Vagina (tissue), 2 donors: ENCODE measurements around the gene LRRC8A. TPM values are rescaled to one million over a fixed set of nuclear protein-coding genes. Genes with fewer than 3 reads are reported as not detected.
"Not testable (repeated sequence)": the region's sequence is repeated elsewhere in the genome, so short reads cannot be mapped to it uniquely, and the experiment has no call there.

Experiments used
- DNase-seq, 2 donors: peaks; one replicate each; pipeline ENCODE4 v3.0.0-alpha.2; 2017; ENCODE audit errors: extremely low spot score in 2 of 2
- H3K27ac ChIP-seq: fragments of 200-600 bp; sonication (generic); one replicate; pipeline ENCODE4 v1.5.1; 2019
- H3K27me3 ChIP-seq: fragments of 200-600 bp; sonication (generic); one replicate; pipeline ENCODE4 v1.5.1; 2019
- H3K36me3 ChIP-seq, 2 donors: fragments of 200-600 bp; sonication (generic); one replicate each; pipeline ENCODE4 v1.5.1; 2017 to 2019
- H3K4me1 ChIP-seq: fragments of 200-600 bp; sonication (generic); one replicate; pipeline ENCODE4 v1.5.1; 2019
- H3K4me3 ChIP-seq, 2 donors: fragments of 200-600 bp; sonication (generic); 1 replicate in 1 of 2; 2 replicates in 1 of 2; pipeline ENCODE4 v1.5.1; 2016 to 2019
- H3K9me3 ChIP-seq: fragments of 200-600 bp; sonication (generic); one replicate; pipeline ENCODE4 v1.5.1; 2019
- POLR2A ChIP-seq, 2 donors: fragments of 450-650 bp; IDR thresholded peaks; one replicate each; pipeline ENCODE4 v1.6.1; 2017; ENCODE audit warnings: antibody characterized with exemption in 2 of 2, mild to moderate bottlenecking in 2 of 2, moderate library complexity in 2 of 2
- POLR2AphosphoS5 ChIP-seq, 2 donors: sonication (generic); formaldehyde crosslinking; IDR thresholded peaks; one replicate each; pipeline ENCODE4 v1.9.0; 2017; ENCODE audit warnings: antibody characterized with exemption in 2 of 2, mild to moderate bottlenecking in 2 of 2, low read depth in 1 of 2; ENCODE audit not compliant: insufficient read depth in 1 of 2
- intact Hi-C: fragments of 100-400 bp; cut with DNase I; formaldehyde crosslinking; loops from one replicate; pipeline ENCODE4 v1.15.1; 2023
- total RNA-seq: library from RNA; depleted of rRNA; stranded (reverse); fragments of >200 nt; gene quantifications from one replicate; pipeline ENCODE4 v1.2.3, GENCODE V29; 2016
- TF ChIP-seq, protein P1 (sequence below), 3 experiments: fragments of 450-650 bp in 2 of 3; fragments of 200-600 bp in 1 of 3; sonication (generic) in 1 of 3; IDR thresholded peaks; one replicate each; pipeline ENCODE4 v1.5.1; 2017 to 2019; ENCODE audit warnings: antibody characterized with exemption in 3 of 3, mild to moderate bottlenecking in 2 of 3, moderate library complexity in 2 of 3

LRRC8A gene
- total RNA-seq, 1 donor from 2014 or later, result 110 TPM

DNA sequence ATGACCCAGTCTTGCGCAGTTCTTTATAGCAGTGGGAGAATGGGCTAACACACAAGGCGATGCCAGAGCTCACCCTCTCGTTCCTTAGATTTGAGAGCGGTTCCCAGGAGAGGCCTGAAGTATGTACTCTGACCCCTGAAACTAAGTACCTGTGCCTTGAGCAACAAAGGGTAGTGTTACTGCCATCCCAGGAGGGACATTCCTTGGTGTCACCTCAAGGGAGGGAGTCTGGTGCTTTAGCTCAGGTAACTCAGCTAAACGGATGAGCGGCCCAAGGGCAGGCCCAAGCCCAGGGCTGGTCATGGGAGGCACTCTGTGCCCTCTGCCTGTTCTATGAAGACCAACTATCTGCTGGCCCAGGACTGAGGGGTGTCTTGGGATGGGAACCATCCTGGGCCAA lies 20.4 kb upstream of the LRRC8A start:
- Histone ChIP-seq H3K36me3 (no peaks in the 10 kb centered on the region), H3K27me3 (no peaks in the 10 kb centered on the region), H3K4me3 (no peak overlapping the region), H3K9me3 (no peaks in the 10 kb centered on the region), H3K27ac (no peak overlapping the region), H3K4me1 (peaks cover 30% of the 10 kb centered on the region)
- DNase-seq, result no peak
- intact Hi-C loops, result loop anchor here (5.0 kb wide), 1 partner anchor 66 kb away; no protein-coding TSS in a partner anchor
- TF ChIP-seq POLR2AphosphoS5 (IDR thresholded peaks at IDR 0.05; ENCODE audit: insufficient read depth in 1 of 2, low read depth in 1 of 2), result no peak

DNA sequence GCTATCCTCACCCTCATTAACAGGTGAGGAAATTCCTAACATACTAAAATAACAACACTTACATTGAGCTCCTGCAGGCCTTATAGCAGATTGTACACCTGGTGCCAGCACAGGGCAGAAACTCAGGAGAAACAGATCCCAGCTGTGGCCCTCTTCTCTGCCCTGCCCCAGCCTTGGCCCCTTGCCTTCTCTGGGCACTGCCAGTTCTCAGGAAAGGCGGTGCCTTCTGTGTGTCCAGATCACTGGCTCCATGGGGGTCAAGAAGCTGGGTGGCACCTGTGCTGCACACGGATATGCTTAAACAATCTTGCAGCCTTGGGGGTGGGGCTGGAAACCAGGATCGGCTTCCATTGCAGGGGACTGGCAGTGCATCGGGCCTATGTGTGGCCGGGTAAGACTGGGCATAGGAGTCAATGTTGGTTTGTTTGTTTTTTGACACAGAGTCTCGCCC lies 19.5 kb upstream of the LRRC8A start:
- Histone ChIP-seq H3K27ac (peak overlapping the region; percentile 20), H3K36me3 (no peaks in the 10 kb centered on the region), H3K27me3 (no peaks in the 10 kb centered on the region), H3K9me3 (no peaks in the 10 kb centered on the region), H3K4me3 (no peak overlapping the region), H3K4me1 (peaks cover 23% of the 10 kb centered on the region)
- intact Hi-C loops, result loop anchor here (5.0 kb wide), 1 partner anchor 65 kb away; no protein-coding TSS in a partner anchor
- DNase-seq, result no peak
- no peak for TF ChIP-seq POLR2A (IDR thresholded peaks at IDR 0.05)
- TF ChIP-seq, protein P1, sequence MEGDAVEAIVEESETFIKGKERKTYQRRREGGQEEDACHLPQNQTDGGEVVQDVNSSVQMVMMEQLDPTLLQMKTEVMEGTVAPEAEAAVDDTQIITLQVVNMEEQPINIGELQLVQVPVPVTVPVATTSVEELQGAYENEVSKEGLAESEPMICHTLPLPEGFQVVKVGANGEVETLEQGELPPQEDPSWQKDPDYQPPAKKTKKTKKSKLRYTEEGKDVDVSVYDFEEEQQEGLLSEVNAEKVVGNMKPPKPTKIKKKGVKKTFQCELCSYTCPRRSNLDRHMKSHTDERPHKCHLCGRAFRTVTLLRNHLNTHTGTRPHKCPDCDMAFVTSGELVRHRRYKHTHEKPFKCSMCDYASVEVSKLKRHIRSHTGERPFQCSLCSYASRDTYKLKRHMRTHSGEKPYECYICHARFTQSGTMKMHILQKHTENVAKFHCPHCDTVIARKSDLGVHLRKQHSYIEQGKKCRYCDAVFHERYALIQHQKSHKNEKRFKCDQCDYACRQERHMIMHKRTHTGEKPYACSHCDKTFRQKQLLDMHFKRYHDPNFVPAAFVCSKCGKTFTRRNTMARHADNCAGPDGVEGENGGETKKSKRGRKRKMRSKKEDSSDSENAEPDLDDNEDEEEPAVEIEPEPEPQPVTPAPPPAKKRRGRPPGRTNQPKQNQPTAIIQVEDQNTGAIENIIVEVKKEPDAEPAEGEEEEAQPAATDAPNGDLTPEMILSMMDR (IDR thresholded peaks at IDR 0.05), result no peak
- no peak for TF ChIP-seq POLR2AphosphoS5 (IDR thresholded peaks at IDR 0.05; ENCODE audit: insufficient read depth in 1 of 2, low read depth in 1 of 2)

DNA sequence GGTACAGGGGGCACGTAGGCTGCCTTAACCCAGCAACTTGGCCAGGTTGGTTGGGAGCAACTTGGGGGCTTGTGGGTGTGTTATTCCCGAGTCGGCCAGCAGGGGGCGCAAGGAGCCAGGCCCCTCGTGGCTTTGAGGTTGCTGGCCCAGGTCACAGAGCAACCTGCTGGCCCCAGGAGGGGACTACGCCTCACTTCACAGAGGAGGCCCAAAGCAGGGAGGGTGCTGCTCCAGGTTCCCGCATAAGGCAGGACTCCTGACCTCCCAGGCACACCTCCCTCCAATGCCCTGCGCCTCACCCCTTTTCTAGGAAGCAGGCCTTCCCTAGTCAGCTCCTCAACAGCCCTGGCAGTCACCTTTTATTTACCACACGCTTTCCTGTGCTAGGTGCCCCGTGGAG lies 18.3 kb upstream of the LRRC8A start:
- TF ChIP-seq, protein P1 (IDR thresholded peaks at IDR 0.05), result peak; percentile 94 to 97 (median 95)
- no peak for TF ChIP-seq POLR2AphosphoS5 (IDR thresholded peaks at IDR 0.05; ENCODE audit: insufficient read depth in 1 of 2, low read depth in 1 of 2)
- Histone ChIP-seq H3K4me3 (no peak overlapping the region), H3K27ac (peak overlapping the region; percentile 20), H3K9me3 (no peaks in the 10 kb centered on the region), H3K4me1 (peaks cover 23% of the 10 kb centered on the region), H3K36me3 (no peaks in the 10 kb centered on the region), H3K27me3 (no peaks in the 10 kb centered on the region)
- intact Hi-C loops, result loop anchor here (5.0 kb wide), 1 partner anchor 64 kb away; no protein-coding TSS in a partner anchor
- DNase-seq, result no peak

DNA sequence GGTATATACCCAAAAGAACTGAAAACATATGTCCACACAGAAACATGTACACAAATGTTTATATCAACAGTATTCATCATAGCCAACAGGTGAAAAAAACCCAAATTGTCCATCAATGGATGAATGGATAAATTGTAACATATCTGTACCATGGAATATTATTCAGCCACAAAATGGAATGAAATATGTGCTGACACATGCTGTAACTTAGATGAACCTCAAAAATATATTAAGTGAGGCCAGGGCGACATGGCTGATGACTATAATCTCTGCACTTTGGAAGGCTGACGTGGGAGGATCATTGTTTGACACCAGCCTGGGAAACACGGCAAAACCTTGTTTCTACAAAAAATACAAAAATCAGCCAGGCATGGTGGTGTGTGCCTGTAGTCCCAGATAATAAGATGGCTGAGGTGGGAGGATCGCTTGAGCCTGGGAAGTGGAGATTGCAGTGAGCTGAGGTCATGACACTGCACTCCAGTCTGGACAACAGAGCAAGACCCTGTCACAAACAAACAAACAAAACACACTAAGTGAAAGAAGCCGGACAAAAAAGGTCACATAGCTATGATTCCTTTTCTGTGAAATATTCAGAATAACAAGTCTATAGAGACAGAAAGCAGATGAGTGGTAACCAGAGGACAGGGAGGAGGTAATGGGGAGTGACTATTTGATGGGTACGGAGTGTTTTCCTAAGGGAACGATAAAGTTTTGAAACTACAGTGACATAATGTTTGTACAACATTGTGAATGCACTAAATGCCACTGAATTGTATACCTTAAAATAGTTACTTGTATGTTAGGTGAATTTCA lies 11.6 kb upstream of the LRRC8A start:
- Histone ChIP-seq H3K27me3 (no peaks in the 10 kb centered on the region), H3K27ac (no peak overlapping the region)
- intact Hi-C loops, result no loop called here

DNA sequence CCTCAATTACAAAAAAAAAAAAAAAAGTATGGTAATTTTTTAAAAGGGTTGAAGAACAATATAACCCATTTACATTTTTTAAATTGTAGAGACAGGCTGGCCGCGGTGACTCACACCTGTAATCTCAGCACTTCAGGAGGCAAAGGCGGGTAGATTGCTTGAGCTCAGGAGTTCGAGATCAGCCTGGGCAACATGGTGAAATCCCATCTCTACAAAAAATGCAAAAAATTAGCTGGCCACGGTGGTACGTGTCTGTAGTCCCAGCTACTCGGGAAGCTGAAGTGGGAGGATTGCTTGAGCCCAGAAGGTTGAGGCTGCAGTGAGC lies 11.0 kb upstream of the LRRC8A start:
- H3K4me3 ChIP-seq, H3K36me3 ChIP-seq, H3K9me3 ChIP-seq, DNase-seq, intact Hi-C loops, H3K4me1 ChIP-seq, H3K27ac ChIP-seq, H3K27me3 ChIP-seq: not testable (repeated sequence)

More for the DNA sequence above, 11.6 kb upstream of the LRRC8A start:
- TF ChIP-seq POLR2A (IDR thresholded peaks at IDR 0.05) (no peak), POLR2AphosphoS5 (IDR thresholded peaks at IDR 0.05; ENCODE audit: insufficient read depth in 1 of 2, low read depth in 1 of 2) (no peak)
- TF ChIP-seq, protein P1 (IDR thresholded peaks at IDR 0.05), result no peak
- H3K9me3 ChIP-seq, result no peaks in the 10 kb centered on the region
- H3K36me3 ChIP-seq, result no peaks in the 10 kb centered on the region
- no peak for DNase-seq
- H3K4me1 ChIP-seq, result no peaks in the 10 kb centered on the region
- no peak overlapping the region for H3K4me3 ChIP-seq

DNA sequence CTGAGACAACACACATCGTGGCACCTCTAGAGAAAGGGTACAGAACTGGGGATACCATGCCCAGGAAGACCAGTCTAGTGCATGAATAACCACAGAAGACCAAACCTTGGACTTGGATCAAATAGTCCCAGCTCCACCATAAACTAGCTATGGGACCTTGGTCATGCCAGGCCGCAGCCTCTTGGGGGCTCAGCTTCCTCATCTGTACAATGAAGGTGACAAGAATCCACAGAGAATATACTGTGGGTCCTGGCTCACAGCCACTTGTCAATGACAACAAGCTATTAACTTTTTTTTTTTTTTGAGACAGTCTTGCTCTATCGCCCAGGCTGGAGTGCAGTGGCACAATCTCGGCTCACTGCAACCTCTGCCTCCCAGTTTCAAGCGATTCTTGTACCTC lies 4.1 kb upstream of the LRRC8A start:
- Histone ChIP-seq H3K27me3 (no peaks in the 10 kb centered on the region), H3K4me1 (peaks cover 22% of the 10 kb centered on the region), H3K9me3 (no peaks in the 10 kb centered on the region), H3K36me3 (no peaks in the 10 kb centered on the region), H3K27ac (no peak overlapping the region), H3K4me3 (no peak overlapping the region)
- no peak for TF ChIP-seq POLR2AphosphoS5 (IDR thresholded peaks at IDR 0.05; ENCODE audit: insufficient read depth in 1 of 2, low read depth in 1 of 2)
- TF ChIP-seq, protein P1 (IDR thresholded peaks at IDR 0.05), result no peak
- no peak for TF ChIP-seq POLR2A (IDR thresholded peaks at IDR 0.05)
- intact Hi-C loops, result no loop called here
- DNase-seq, result no peak
